Loucy (cell line): ENCODE data around the gene TMPRSS5.
A peak's percentile ranks its signal among the peaks of the same experiment; 100 is the strongest.

Experiments
- H2AFZ ChIP-seq: fragments of 200-600 bp; sonication (generic); 2 replicates; pipeline ENCODE4 v1.6.0; 2016; ENCODE audit warnings: antibody characterized with exemption, mild to moderate bottlenecking, low read length, moderate library complexity
- H3F3A ChIP-seq: fragments of 200-600 bp; 2 replicates; pipeline ENCODE4 v1.6.0; 2016; ENCODE audit warnings: antibody characterized with exemption, low read depth, mild to moderate bottlenecking
- H3K27me3 ChIP-seq: fragments of 200-600 bp; sonication (generic); 2 replicates; pipeline ENCODE4 v1.6.1; 2014; ENCODE audit warnings: low read length, mild to moderate bottlenecking; ENCODE audit not compliant: insufficient read depth, poor library complexity, severe bottlenecking
- H3K36me3 ChIP-seq: fragments of 200-600 bp; sonication (generic); 2 replicates; pipeline ENCODE4 v1.6.1; 2016; ENCODE audit warnings: low read length; ENCODE audit not compliant: insufficient read depth
- H3K4me1 ChIP-seq: fragments of 200-600 bp; sonication (generic); 2 replicates; pipeline ENCODE4 v1.5.1; 2014; ENCODE audit warnings: low read length, mild to moderate bottlenecking; ENCODE audit not compliant: insufficient read depth, poor library complexity, severe bottlenecking
- H3K4me2 ChIP-seq: fragments of 200-600 bp; sonication (generic); 2 replicates; pipeline ENCODE4 v1.6.0; 2014; ENCODE audit warnings: antibody characterized with exemption, low read length, low read depth, mild to moderate bottlenecking; ENCODE audit not compliant: poor library complexity, severe bottlenecking
- H3K4me3 ChIP-seq: fragments of 200-600 bp; sonication (generic); 2 replicates; pipeline ENCODE4 v1.5.1; 2014; ENCODE audit warnings: low read length, mild to moderate bottlenecking, mixed read lengths; ENCODE audit not compliant: poor library complexity, severe bottlenecking
- H3K79me2 ChIP-seq: fragments of 200-600 bp; sonication (generic); 2 replicates; pipeline ENCODE4 v1.6.1; 2014; ENCODE audit warnings: low read length; ENCODE audit not compliant: insufficient read depth
- H3K9ac ChIP-seq: fragments of 200-600 bp; sonication (generic); 2 replicates; pipeline ENCODE4 v1.6.0; 2014; ENCODE audit warnings: mild to moderate bottlenecking, low read depth, low read length, moderate library complexity; ENCODE audit not compliant: poor library complexity, severe bottlenecking
- H3K9me2 ChIP-seq: fragments of 200-600 bp; sonication (generic); replicated peaks from 2 replicates; pipeline ENCODE4 v1.6.1; 2016; ENCODE audit warnings: low read depth, low read length, mixed read lengths
- H3K9me3 ChIP-seq: fragments of 200-600 bp; sonication (generic); 2 replicates; pipeline ENCODE4 v1.6.1; 2014; ENCODE audit warnings: mild to moderate bottlenecking, antibody characterized with exemption, low read length, low read depth; ENCODE audit not compliant: insufficient read depth
- H4K20me1 ChIP-seq: fragments of 200-600 bp; sonication (generic); 2 replicates; pipeline ENCODE4 v1.6.0; 2014; ENCODE audit warnings: antibody characterized with exemption, low read length, mild to moderate bottlenecking; ENCODE audit not compliant: insufficient read depth, poor library complexity, severe bottlenecking
- CTCF ChIP-seq: fragments of 200-600 bp; sonication (generic); conservative IDR thresholded peaks from 2 replicates; pipeline ENCODE4 v1.5.1; 2014; ENCODE audit warnings: mild to moderate bottlenecking, antibody characterized with exemption, low read length
- EZH2phosphoT487 ChIP-seq: fragments of 200-600 bp; IDR thresholded peaks from 2 replicates; pipeline ENCODE4 v1.6.1; 2018; ENCODE audit warnings: antibody characterized with exemption, mild to moderate bottlenecking, moderate library complexity, borderline replicate concordance

The TMPRSS5 gene

DNA sequence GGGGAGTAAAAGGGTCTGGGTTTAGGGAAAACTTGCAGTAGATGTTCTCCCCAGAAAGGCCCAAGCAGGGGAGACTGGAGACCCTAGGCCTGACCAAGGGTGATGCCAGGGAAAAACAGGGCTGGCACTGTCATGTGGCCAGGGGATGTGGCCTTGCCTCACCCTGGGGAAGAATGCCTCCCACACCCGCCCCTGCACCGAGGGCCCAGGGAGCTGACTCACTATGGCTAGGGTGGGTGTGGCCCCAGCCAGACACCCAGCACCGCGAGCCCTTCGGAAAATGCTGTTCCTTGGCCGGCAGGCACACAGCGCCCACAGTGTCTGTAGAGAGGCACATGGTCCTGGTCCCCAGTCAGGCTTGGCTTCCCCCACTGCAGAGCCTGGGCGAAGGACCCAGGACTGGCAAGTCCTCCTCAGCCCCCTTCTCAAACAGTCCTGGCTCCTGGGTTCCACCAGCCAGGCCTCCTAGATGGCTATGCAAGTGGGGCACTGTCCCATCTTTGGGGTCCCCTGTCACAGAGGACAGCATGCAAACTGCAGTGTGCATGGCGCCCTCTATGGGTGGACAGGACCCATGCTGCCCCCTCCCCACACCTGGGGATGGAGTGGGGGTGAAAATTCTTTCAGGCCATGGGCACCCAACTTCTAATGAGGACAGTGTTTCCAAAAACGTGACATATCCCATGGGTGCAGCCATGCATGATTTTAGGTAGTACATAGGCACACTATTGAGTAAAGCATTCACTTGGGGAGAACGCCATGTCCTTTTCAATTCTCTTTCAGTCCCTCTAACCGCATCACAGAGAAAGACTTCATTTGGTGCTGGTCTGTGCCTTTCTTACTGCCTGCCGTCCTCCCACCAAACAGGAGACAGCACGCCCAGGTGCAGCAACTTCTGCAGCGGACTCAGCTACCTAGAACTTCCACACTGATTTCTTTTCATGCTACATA is 15.2 kb downstream of the TMPRSS5 start:
- H3K4me3 ChIP-seq: no peak overlapping the region
- TF ChIP-seq CTCF: peak; percentile 91
- TF ChIP-seq EZH2phosphoT487: no peak
- H3K79me2 ChIP-seq: no peaks in the 10 kb centered on the region
- H4K20me1 ChIP-seq: no peaks in the 10 kb centered on the region
- H3F3A ChIP-seq: no peaks in the 10 kb centered on the region
- no peaks in the 10 kb centered on the region for H3K4me1 ChIP-seq
- no peak overlapping the region for H3K4me2 ChIP-seq
- H3K9me3 ChIP-seq: no peaks in the 10 kb centered on the region
- H2AFZ ChIP-seq: no peak overlapping the region
- H3K27me3 ChIP-seq: no peaks in the 10 kb centered on the region
- no peak overlapping the region for H3K9ac ChIP-seq
- no peaks in the 10 kb centered on the region for H3K9me2 ChIP-seq
- H3K36me3 ChIP-seq: no peaks in the 10 kb centered on the region

DNA sequence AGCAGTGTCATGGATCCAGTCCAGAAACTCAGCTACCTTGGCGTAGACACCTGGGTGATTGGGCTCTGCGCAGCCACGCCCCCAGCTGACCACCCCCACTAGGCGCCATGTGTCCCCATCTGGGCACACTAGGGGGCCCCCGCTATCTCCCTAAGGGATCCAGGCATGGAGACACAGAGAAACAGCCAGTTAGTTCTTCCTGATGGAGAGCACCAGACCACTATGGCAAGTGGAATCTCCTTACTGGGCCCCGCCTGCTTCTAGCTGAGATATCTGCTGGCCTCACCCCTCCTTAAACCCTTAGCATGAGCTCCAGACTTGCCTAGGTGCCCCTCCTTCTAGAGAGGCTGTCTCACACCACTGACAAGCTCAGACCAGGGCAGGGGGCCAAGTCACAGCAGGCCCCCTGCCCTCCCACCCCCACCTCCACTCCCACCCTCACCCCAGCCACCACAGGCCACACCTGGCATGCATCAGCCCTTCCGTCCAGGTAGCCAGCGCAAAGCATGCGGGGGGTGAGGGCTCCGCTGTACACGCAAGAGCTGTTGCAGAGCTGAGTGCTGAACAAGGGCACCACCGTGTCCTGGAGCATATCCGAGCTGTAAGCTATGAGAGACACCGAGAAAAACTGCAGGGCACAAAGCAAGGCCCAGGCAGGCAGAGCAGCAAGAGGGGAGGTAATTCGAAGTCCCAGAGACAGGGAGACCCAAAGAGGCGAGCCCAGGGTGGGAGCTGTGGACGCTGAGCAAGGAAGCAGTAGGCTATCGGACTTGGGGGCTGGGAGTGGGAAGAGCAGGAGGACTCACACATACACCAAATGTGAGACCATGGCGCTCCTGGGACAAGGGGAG is 16.1 kb downstream of the TMPRSS5 start:
- H3F3A ChIP-seq: no peaks in the 10 kb centered on the region
- H3K9ac ChIP-seq: no peak overlapping the region
- no peaks in the 10 kb centered on the region for H4K20me1 ChIP-seq
- no peak overlapping the region for H2AFZ ChIP-seq
- no peak for TF ChIP-seq EZH2phosphoT487
- TF ChIP-seq CTCF: no peak
- no peak overlapping the region for H3K4me2 ChIP-seq
- no peaks in the 10 kb centered on the region for H3K9me2 ChIP-seq
- no peaks in the 10 kb centered on the region for H3K79me2 ChIP-seq
- no peaks in the 10 kb centered on the region for H3K36me3 ChIP-seq
- no peaks in the 10 kb centered on the region for H3K4me1 ChIP-seq
- H3K4me3 ChIP-seq: no peak overlapping the region
- no peaks in the 10 kb centered on the region for H3K9me3 ChIP-seq
- H3K27me3 ChIP-seq: no peaks in the 10 kb centered on the region

DNA sequence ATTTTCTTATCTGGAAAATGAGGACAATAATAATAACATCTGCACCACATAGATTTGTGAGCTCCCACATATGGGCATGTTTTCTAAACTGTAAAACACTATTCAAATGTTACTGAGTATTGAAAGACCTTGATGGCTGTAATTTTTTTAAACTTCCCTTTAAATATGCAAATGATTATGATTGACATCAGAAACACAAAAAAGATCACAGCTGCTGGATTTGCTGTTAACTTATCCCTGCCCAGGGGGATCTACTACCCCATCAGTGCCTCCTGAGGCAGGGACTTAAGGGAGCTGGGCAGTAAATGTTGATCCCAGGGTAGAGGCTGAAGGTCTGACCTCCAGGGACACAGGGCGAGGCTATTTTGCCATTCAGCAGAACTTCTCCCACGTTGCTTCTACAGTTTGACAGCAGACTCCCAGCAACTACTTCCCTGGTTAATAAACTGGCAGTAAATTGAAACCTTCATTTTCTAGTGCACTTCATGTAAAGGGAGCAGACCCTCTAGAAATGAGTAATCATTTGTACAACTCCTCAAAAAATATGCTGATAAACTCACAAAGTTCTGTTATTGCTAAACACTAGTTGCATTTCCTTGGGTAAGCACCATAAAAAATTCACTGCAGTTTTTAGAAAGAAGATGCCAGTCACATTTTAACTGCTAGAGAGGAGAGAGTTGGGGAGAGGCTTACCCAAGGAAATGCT is 20.3 kb downstream of the TMPRSS5 start:
- TF ChIP-seq EZH2phosphoT487: no peak
- no peak overlapping the region for H3K4me2 ChIP-seq
- H4K20me1 ChIP-seq: no peaks in the 10 kb centered on the region
- H3K9me2 ChIP-seq: no peaks in the 10 kb centered on the region
- no peaks in the 10 kb centered on the region for H3F3A ChIP-seq
- no peaks in the 10 kb centered on the region for H3K4me1 ChIP-seq
- H2AFZ ChIP-seq: no peak overlapping the region
- no peaks in the 10 kb centered on the region for H3K79me2 ChIP-seq
- no peak overlapping the region for H3K9ac ChIP-seq
- H3K27me3 ChIP-seq: no peaks in the 10 kb centered on the region
- H3K36me3 ChIP-seq: no peaks in the 10 kb centered on the region
- H3K9me3 ChIP-seq: no peaks in the 10 kb centered on the region
- no peak overlapping the region for H3K4me3 ChIP-seq
